HCT116 (cell line): ENCODE measurements around the gene GEMIN5. TPM values are rescaled to one million over a fixed set of nuclear protein-coding genes. Genes with fewer than 3 reads are reported as not detected.

Source experiments
- ATAC-seq: fragments of 200-7000 bp; cut with Tn5 transposase; 2 replicates; pipeline ENCODE4 v1.9.1; 2020; ENCODE audit warnings: mild to moderate bottlenecking, moderate library complexity
- BruUV-seq: library from RNA; stranded (reverse); fragments of 400-500 nt; replicated peaks from 2 replicates; lab custom pipeline; 2021; lab: Mats Ljungman, UMichigan
- CTCF ChIA-PET: fragments of 300-600 bp; sonication (Branson Sonifier 250); formaldehyde crosslinking; loops from one replicate; lab custom pipeline; 2021; ENCODE audit warnings: antibody characterized with exemption; lab: Charles Lee
- POLR2A ChIA-PET: fragments of 300-600, 350-600 bp; sonication (Branson Sonifier 250); formaldehyde crosslinking; loops from one replicate; lab custom pipeline; 2021; ENCODE audit warnings: antibody characterized with exemption; lab: Charles Lee
- RAD21 ChIA-PET, 2 experiments: fragments of 300-600 bp; sonication (Branson Sonifier 250); formaldehyde crosslinking; loops; one replicate each; lab custom pipeline; 2023; ENCODE audit warnings: low total read pairs in 2 of 2; ENCODE audit not compliant: uncharacterized antibody in 2 of 2, unreplicated experiment in 2 of 2, low non-redundant PET in 1 of 2; lab: Charles Lee
- DNase-seq: peaks from one replicate; pipeline ENCODE4 v3.0.0-alpha.2; 2010; ENCODE audit warnings: low read depth, low spot score
- H2AFZ ChIP-seq: fragments of 200-600 bp; shearing (Covaris generic), sonication (generic); 2 replicates; pipeline ENCODE4 v1.6.1; 2017; ENCODE audit warnings: low read depth, mixed run types, mixed read lengths, antibody characterized with exemption, low read length; ENCODE audit not compliant: poor library complexity, severe bottlenecking
- H3K27ac ChIP-seq: 2 replicates; pipeline ENCODE4 v1.5.1; 2012; ENCODE audit warnings: low read depth, low read length
- H3K27me3 ChIP-seq: fragments of 200-600 bp; sonication (generic); 2 replicates; pipeline ENCODE4 v1.6.1; 2016; ENCODE audit warnings: mixed run types, low read length, mixed read lengths; ENCODE audit not compliant: insufficient read depth
- H3K36me3 ChIP-seq, 2 experiments: fragments of 200-500 bp in 1 of 2; fragments of 200-600 bp in 1 of 2; sonication (Bioruptor generic) in 1 of 2; sonication (generic) in 1 of 2; 2 replicates each; pipeline versions ENCODE4 v1.5.1 to v1.6.1; 2014 to 2016; ENCODE audit warnings: low read length in 2 of 2, inconsistent platforms in 1 of 2, mixed read lengths in 1 of 2, mixed run types in 1 of 2; ENCODE audit not compliant: insufficient read depth in 2 of 2, control insufficient read depth in 1 of 2
- H3K4me1 ChIP-seq, 2 experiments: fragments of 200-600 bp in 1 of 2; sonication (generic) in 1 of 2; 2 replicates each; pipeline versions ENCODE4 v1.5.1 to v1.6.1; 2012 to 2017; ENCODE audit warnings: low read length in 2 of 2, inconsistent platforms in 1 of 2, mild to moderate bottlenecking in 1 of 2, mixed read lengths in 1 of 2, mixed run types in 1 of 2, moderate library complexity in 1 of 2; ENCODE audit not compliant: insufficient read depth in 2 of 2, control insufficient read depth in 1 of 2
- H3K4me2 ChIP-seq: fragments of 200-600 bp; sonication (generic); 2 replicates; pipeline ENCODE4 v1.6.1; 2017; ENCODE audit warnings: mixed run types, low read length, mixed read lengths
- H3K4me3 ChIP-seq, 2 experiments: fragments of 200-600 bp in 1 of 2; sonication (generic) in 1 of 2; replicated peaks in 1 of 2; 2 replicates each; pipeline ENCODE4 v1.5.1; 2011 to 2016; ENCODE audit warnings: low read length in 2 of 2, control low read depth in 1 of 2, low read depth in 1 of 2, mild to moderate bottlenecking in 1 of 2, mixed read lengths in 1 of 2, mixed run types in 1 of 2
- H3K79me2 ChIP-seq: fragments of 200-600 bp; sonication (generic); 2 replicates; pipeline ENCODE4 v1.6.1; 2017; ENCODE audit warnings: mild to moderate bottlenecking, mixed run types, low read length, moderate library complexity, mixed read lengths; ENCODE audit not compliant: insufficient read depth
- H3K9ac ChIP-seq: fragments of 200-600 bp; sonication (generic); 2 replicates; pipeline ENCODE4 v1.6.1; 2016; ENCODE audit warnings: low read length, mixed read lengths
- H3K9me2 ChIP-seq: fragments of 200-600 bp; sonication (generic), shearing (Covaris generic); 2 replicates; pipeline ENCODE4 v1.6.1; 2017; ENCODE audit warnings: mixed run types, mild to moderate bottlenecking, moderate library complexity; ENCODE audit not compliant: insufficient read depth
- H3K9me3 ChIP-seq, 2 experiments: fragments of 200-500 bp in 1 of 2; fragments of 200-600 bp in 1 of 2; sonication (Bioruptor generic) in 1 of 2; sonication (generic) in 1 of 2; 2 replicates each; pipeline ENCODE4 v1.6.1; 2014 to 2017; ENCODE audit warnings: low read length in 2 of 2, mixed read lengths in 2 of 2, inconsistent platforms in 1 of 2, low read depth in 1 of 2, mild to moderate bottlenecking in 1 of 2, mixed run types in 1 of 2, moderate library complexity in 1 of 2; ENCODE audit not compliant: control insufficient read depth in 1 of 2, insufficient read depth in 1 of 2
- H4K20me1 ChIP-seq: fragments of 200-600 bp; sonication (generic), shearing (Covaris generic); 2 replicates; pipeline ENCODE4 v1.6.1; 2017; ENCODE audit warnings: mixed run types, mild to moderate bottlenecking, moderate library complexity; ENCODE audit not compliant: insufficient read depth
- CBX3 ChIP-seq: IDR thresholded peaks from 2 replicates; pipeline ENCODE4 v1.6.1; 2012; ENCODE audit warnings: low read depth
- RAD21 ChIP-seq: IDR thresholded peaks from 2 replicates; pipeline ENCODE4 v1.6.1; 2012; ENCODE audit warnings: low read depth, mild to moderate bottlenecking
- YY1 ChIP-seq: IDR thresholded peaks from 2 replicates; pipeline ENCODE4 v1.6.1; 2011; ENCODE audit warnings: low read length, low read depth, moderate library complexity, mild to moderate bottlenecking; ENCODE audit not compliant: insufficient replicate concordance; ENCODE audit errors: extremely low read depth
- ZFX ChIP-seq: fragments of 450-650 bp; IDR thresholded peaks from 2 replicates; pipeline ENCODE4 v1.6.1; 2017
- intact Hi-C: fragments of 100-400 bp; cut with micrococcal nuclease; formaldehyde crosslinking; loops from 2 replicates; pipeline ENCODE4 v1.10.0; 2022
- total RNA-seq: library from RNA; stranded (reverse); gene quantifications from one replicate; pipeline ENCODE4 v1.2.1, GENCODE V29; 2021; ENCODE audit not compliant: unreplicated experiment
- TF ChIP-seq, protein P1 (sequence below), 3 experiments: fragments of 200-600 bp in 1 of 3; sonication (generic) in 1 of 3; IDR thresholded peaks in 2 of 3; conservative IDR thresholded peaks in 1 of 3; 2 replicates each; pipeline ENCODE4 v1.5.1; 2012 to 2017; ENCODE audit warnings: low read depth in 2 of 3, low read length in 2 of 3, antibody characterized with exemption in 1 of 3, borderline replicate concordance in 1 of 3, control low read depth in 1 of 3, mild to moderate bottlenecking in 1 of 3, mixed read lengths in 1 of 3, mixed run types in 1 of 3, moderate library complexity in 1 of 3; ENCODE audit not compliant: insufficient read depth in 1 of 3
- TF ChIP-seq, protein P2 (sequence below): IDR thresholded peaks from 2 replicates; pipeline ENCODE4 v1.6.1; 2011; ENCODE audit warnings: mild to moderate bottlenecking, low read length, moderate library complexity; ENCODE audit not compliant: insufficient replicate concordance; ENCODE audit errors: extremely low read depth

Gene GEMIN5
- total RNA-seq, 1 experiment from 2014 or later: 35.9 TPM

DNA sequence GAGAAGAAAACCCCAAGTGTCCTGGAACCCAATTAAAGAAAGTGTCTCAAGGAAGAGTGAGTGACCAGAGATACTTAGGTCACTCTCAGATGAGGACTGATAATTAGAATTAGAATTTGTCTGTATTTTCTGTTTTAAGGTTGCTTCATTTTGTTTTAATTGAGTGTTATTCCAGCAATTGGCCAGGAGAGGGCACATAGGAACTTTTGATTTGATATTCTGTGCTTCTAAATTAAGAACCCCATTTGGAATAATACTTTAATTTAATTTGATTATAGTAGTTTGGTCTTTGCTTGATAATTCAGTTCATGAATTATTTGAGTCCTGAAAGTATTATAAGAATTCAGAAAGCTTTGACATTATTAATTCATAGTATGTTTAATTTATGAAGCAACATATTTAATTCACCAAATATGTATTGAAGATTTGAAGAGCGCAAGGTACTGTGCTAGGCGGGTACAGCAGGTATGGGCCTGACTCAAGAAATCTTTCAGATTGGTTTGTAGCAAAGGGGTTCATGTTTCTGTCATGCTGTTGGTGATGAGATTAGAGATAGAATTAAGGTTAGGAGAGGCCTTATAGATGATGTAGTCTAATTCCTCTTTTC is 7.8 kb upstream of the GEMIN5 start:
- RAD21 ChIA-PET: no interaction called here
- DNase-seq: no peak
- Histone ChIP-seq H3K9ac (no peak overlapping the region), H3K36me3 (no peaks in the 10 kb centered on the region; a peak in 1 of 4 replicates), H4K20me1 (no peaks in the 10 kb centered on the region), H3K27me3 (no peaks in the 10 kb centered on the region), H3K79me2 (peaks cover 94% of the 10 kb centered on the region), H3K27ac (no peak overlapping the region), H3K9me2 (no peaks in the 10 kb centered on the region), H3K4me2 (no peak overlapping the region), H3K4me3 (no peak overlapping the region), H3K4me1 (peaks cover under 1 to 4% of the 10 kb centered on the region in 2 experiments; a peak in 3 of 4 replicates), H3K9me3 (no peaks in the 10 kb centered on the region), H2AFZ (no peak overlapping the region)
- CTCF ChIA-PET: interaction anchor here (1.8 to 2.0 kb wide), 2 partner anchors 59 to 82 kb away, joined by 8 read pairs; no protein-coding TSS in a partner anchor
- no peak for ATAC-seq
- BruUV-seq: no TSS peak
- intact Hi-C loops: loop anchor here (1.0 to 2.0 kb wide), 2 partner anchors 59 to 83 kb away; no protein-coding TSS in a partner anchor
- POLR2A ChIA-PET: no interaction called here
- TF ChIP-seq YY1 (no peak), RAD21 (0 out of 2 replicates have a peak, but pooled peaks have one; percentile 39), ZFX (no peak), CBX3 (no peak)
- TF ChIP-seq, protein P1, sequence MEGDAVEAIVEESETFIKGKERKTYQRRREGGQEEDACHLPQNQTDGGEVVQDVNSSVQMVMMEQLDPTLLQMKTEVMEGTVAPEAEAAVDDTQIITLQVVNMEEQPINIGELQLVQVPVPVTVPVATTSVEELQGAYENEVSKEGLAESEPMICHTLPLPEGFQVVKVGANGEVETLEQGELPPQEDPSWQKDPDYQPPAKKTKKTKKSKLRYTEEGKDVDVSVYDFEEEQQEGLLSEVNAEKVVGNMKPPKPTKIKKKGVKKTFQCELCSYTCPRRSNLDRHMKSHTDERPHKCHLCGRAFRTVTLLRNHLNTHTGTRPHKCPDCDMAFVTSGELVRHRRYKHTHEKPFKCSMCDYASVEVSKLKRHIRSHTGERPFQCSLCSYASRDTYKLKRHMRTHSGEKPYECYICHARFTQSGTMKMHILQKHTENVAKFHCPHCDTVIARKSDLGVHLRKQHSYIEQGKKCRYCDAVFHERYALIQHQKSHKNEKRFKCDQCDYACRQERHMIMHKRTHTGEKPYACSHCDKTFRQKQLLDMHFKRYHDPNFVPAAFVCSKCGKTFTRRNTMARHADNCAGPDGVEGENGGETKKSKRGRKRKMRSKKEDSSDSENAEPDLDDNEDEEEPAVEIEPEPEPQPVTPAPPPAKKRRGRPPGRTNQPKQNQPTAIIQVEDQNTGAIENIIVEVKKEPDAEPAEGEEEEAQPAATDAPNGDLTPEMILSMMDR (IDR thresholded peaks at IDR 0.05 in 2 of 3, conservative IDR thresholded peaks at IDR 0.05 in 1 of 3; ENCODE audit: borderline replicate concordance in 1 of 3, insufficient read depth in 1 of 3, low read depth in 2 of 3, low read length in 2 of 3): peak; percentile 43 to 62 (median 47); a peak in 4 of 6 replicates
- TF ChIP-seq, protein P2, sequence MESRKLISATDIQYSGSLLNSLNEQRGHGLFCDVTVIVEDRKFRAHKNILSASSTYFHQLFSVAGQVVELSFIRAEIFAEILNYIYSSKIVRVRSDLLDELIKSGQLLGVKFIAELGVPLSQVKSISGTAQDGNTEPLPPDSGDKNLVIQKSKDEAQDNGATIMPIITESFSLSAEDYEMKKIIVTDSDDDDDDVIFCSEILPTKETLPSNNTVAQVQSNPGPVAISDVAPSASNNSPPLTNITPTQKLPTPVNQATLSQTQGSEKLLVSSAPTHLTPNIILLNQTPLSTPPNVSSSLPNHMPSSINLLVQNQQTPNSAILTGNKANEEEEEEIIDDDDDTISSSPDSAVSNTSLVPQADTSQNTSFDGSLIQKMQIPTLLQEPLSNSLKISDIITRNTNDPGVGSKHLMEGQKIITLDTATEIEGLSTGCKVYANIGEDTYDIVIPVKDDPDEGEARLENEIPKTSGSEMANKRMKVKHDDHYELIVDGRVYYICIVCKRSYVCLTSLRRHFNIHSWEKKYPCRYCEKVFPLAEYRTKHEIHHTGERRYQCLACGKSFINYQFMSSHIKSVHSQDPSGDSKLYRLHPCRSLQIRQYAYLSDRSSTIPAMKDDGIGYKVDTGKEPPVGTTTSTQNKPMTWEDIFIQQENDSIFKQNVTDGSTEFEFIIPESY: no peak
